Heart left ventricle (tissue), 13 donors: Measurements from ENCODE around the gene S100A14.

Experiments
- POLR2A ChIP-seq, 2 donors: fragments of 450-650 bp; IDR thresholded peaks; one replicate each; pipeline ENCODE4 v1.6.1; 2017; ENCODE audit warnings: antibody characterized with exemption in 2 of 2, mild to moderate bottlenecking in 2 of 2, moderate library complexity in 2 of 2
- TF ChIP-seq, protein P1 (sequence below), 12 donors: fragments of 200-600 bp; sonication (generic) in 4 of 12; IDR thresholded peaks; one replicate each; pipeline versions ENCODE4 v1.5.0 to v1.8.0; 2018 to 2022; ENCODE audit warnings: antibody characterized with exemption in 12 of 12, mild to moderate bottlenecking in 5 of 12
- donor health status: ischemic (EF 13 %, LVEDD 7.1; RV severe dilation, severe dysfunction).
- donor health status: DM: no; HTN: yes; CAD: no.
- donor health status: DM: no; HTN: no; CAD: no.
- donor health status: ischemic (EF 25% LVEDD 6.9; RV normal size, moderate dysfunction).
- donor health status: ischemic (EF 25% LVEDD 5.7; RV mildly dilated, moderate dysfunction).
- donor health status: ischemic (EF 35%, LVEDD 5.7; RV mildly dilated, moderate dysfunction).
- donor health status: nonischemic (EF 11% LVEDD 7.7; RV severe dilation, severe dysfunction).
- donor health status: DM: yes; HTN: yes; CAD: no.
- donor health status: PGD.
- donor health status: ischemic (EF 29% LVEDD 5.4; RV normal size, mild dysfunction).
- donor health status: nonischemic (EF 23%, LVEDD 6.1; RV moderate dilation, normal function).

DNA sequence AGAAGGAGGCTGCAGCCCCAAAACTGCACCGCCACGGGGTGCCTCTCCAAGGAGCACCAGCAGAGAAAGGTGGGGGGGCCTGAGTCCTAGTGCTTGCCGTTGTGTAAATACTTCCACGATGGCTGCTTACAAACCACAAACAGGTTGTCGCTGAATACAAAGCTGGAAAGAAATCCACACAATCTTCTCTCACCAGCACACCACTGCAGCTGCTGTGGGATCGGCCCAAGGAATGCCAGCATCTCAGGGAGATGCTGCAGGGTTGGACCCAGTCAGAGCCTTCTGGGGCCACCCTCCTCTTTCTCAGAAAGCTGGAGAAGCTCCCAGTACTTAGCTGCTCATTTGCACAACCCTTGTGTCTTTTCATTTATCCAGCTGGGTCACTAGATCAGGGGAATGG, 3.0 kb upstream of the S100A14 start:
- TF ChIP-seq, protein P1, sequence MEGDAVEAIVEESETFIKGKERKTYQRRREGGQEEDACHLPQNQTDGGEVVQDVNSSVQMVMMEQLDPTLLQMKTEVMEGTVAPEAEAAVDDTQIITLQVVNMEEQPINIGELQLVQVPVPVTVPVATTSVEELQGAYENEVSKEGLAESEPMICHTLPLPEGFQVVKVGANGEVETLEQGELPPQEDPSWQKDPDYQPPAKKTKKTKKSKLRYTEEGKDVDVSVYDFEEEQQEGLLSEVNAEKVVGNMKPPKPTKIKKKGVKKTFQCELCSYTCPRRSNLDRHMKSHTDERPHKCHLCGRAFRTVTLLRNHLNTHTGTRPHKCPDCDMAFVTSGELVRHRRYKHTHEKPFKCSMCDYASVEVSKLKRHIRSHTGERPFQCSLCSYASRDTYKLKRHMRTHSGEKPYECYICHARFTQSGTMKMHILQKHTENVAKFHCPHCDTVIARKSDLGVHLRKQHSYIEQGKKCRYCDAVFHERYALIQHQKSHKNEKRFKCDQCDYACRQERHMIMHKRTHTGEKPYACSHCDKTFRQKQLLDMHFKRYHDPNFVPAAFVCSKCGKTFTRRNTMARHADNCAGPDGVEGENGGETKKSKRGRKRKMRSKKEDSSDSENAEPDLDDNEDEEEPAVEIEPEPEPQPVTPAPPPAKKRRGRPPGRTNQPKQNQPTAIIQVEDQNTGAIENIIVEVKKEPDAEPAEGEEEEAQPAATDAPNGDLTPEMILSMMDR (IDR thresholded peaks at IDR 0.05), result no peak
- TF ChIP-seq POLR2A (IDR thresholded peaks at IDR 0.05), result no peak
